Thyroid gland (tissue), 4 donors: ENCODE measurements around the gene OR2A25.

Experiments
- CTCF ChIP-seq, 6 experiments: fragments of 200-600 bp in 3 of 6; fragments of 450-650 bp in 3 of 6; sonication (generic) in 3 of 6; IDR thresholded peaks; one replicate each; pipeline ENCODE4 v1.5.1; 2016 to 2019; ENCODE audit warnings: antibody characterized with exemption in 6 of 6, mild to moderate bottlenecking in 2 of 6, inconsistent platforms in 1 of 6, moderate library complexity in 1 of 6
- POLR2A ChIP-seq, 2 donors: fragments of 450-650 bp; IDR thresholded peaks; one replicate each; pipeline ENCODE4 v1.6.1; 2017; ENCODE audit warnings: antibody characterized with exemption in 2 of 2, mild to moderate bottlenecking in 2 of 2, moderate library complexity in 1 of 2

DNA sequence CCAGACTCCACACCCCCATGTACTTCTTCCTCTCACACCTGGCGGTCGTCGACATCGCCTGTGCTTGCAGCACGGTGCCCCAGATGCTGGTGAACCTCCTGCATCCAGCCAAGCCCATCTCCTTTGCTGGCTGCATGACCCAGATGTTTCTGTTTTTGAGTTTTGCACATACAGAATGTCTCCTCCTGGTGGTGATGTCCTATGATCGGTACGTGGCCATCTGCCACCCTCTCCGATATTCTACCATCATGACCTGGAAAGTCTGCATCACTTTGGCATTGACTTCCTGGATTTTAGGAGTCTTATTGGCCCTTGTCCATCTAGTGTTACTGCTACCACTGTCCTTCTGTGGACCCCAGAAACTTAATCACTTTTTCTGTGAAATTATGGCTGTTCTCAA is 4.8 kb downstream of the OR2A25 start:
- no peak for TF ChIP-seq CTCF (IDR thresholded peaks at IDR 0.05)
- TF ChIP-seq POLR2A (IDR thresholded peaks at IDR 0.05) = no peak
